ENCODE data around the gene AAGAB. TPM values are rescaled to one million over a fixed set of nuclear protein-coding genes. Genes with fewer than 3 reads are reported as not detected.

Gene AAGAB
- total and polyA plus RNA-seq, 8 donors, result 7.1 to 16.3 (median 13.0) TPM

- H3K4me1 ChIP-seq, result peaks cover 0 to 6% (median 3%) of the 10 kb centered on the region in 3 donors
- FAIRE-seq, result no peak
- WGBS, 2 donors, result 92 to 97% methylated on average over 3 of the region's 3 CpGs
- no peak for ATAC-seq
- no peak overlapping the region for H3K27ac ChIP-seq
- peaks cover 0 to 10% (median 0%) of the 10 kb centered on the region in 3 donors for H3K36me3 ChIP-seq
- no peak for DNase-seq
- H3K27me3 ChIP-seq, result no peaks in the 10 kb centered on the region
- H3K4me3 ChIP-seq, result no peak overlapping the region
- no peaks in the 10 kb centered on the region for H3K9me3 ChIP-seq
- TF ChIP-seq CTCF (IDR thresholded peaks at IDR 0.05), result no peak
- intact Hi-C loops (cut with DNase I), result no loop called here
These were observed 59.2 kb downstream of the AAGAB start for GRCh38 chr15:67195305-67195704.

GRCh38 chr15:67194171-67195114 is 60.0 kb downstream of the AAGAB start:
- no peaks in the 10 kb centered on the region for H3K9me3 ChIP-seq
- H3K36me3 ChIP-seq, result peaks cover 0 to 16% (median 0%) of the 10 kb centered on the region in 3 donors
- FAIRE-seq (no peak), DNase-seq (no peak), ATAC-seq (no peak)
- WGBS, 2 donors, result 71 to 84% methylated on average over 9 of the region's 9 CpGs
- no peak for TF ChIP-seq CTCF (IDR thresholded peaks at IDR 0.05)
- no peaks in the 10 kb centered on the region for H3K4me1 ChIP-seq
- intact Hi-C loops (cut with DNase I), result no loop called here
- H3K4me3 ChIP-seq, result no peak overlapping the region
- H3K27ac ChIP-seq, result no peak overlapping the region
- no peaks in the 10 kb centered on the region for H3K27me3 ChIP-seq

GRCh38 chr15:67193223-67193990 is 61.1 kb downstream of the AAGAB start:
- FAIRE-seq (no peak), DNase-seq (no peak), ATAC-seq (no peak)
- Histone ChIP-seq H3K36me3 (peaks cover 0 to 26% (median 3%) of the 10 kb centered on the region in 3 donors), H3K4me1 (no peaks in the 10 kb centered on the region), H3K27me3 (no peaks in the 10 kb centered on the region), H3K27ac (no peak overlapping the region), H3K4me3 (no peak overlapping the region), H3K9me3 (no peaks in the 10 kb centered on the region)
- TF ChIP-seq CTCF (IDR thresholded peaks at IDR 0.05), result no peak
- intact Hi-C loops (cut with DNase I), result no loop called here
- WGBS, 2 donors, result 75% methylated on average over 12 of the region's 12 CpGs

GRCh38 chr15:67192185-67192820 is 62.2 kb downstream of the AAGAB start:
- FAIRE-seq (no peak), DNase-seq (no peak), ATAC-seq (no peak)
- Histone ChIP-seq H3K4me3 (no peak overlapping the region), H3K27me3 (no peaks in the 10 kb centered on the region), H3K4me1 (no peaks in the 10 kb centered on the region), H3K36me3 (peaks cover 0 to 37% (median 8%) of the 10 kb centered on the region in 3 donors), H3K9me3 (no peaks in the 10 kb centered on the region), H3K27ac (no peak overlapping the region)
- no peak for TF ChIP-seq CTCF (IDR thresholded peaks at IDR 0.05)
- WGBS, 2 donors, result 91 to 92% methylated on average over 5 of the region's 5 CpGs
- intact Hi-C loops (cut with DNase I), result no loop called here
